SK-N-SH treated with all-trans-retinoic acid at 6 μM for 48 hours (cell line): ENCODE data around the gene CCR9.

ENCODE experiments used
- ATAC-seq: fragments of 200-7000 bp; cut with Tn5 transposase; 3 replicates; pipeline ENCODE4 v1.9.1; 2020; ENCODE audit warnings: mild to moderate bottlenecking, moderate library complexity
- ARNTL ChIP-seq: fragments of 450-650 bp; formaldehyde crosslinking; IDR thresholded peaks from 2 replicates; pipeline ENCODE4 v1.5.0; 2020; ENCODE audit warnings: low read depth, mild to moderate bottlenecking, moderate library complexity, borderline replicate concordance
- CREB5 ChIP-seq: fragments of 250-450 bp; sonication (Bioruptor Pico); IDR thresholded peaks from 2 replicates; pipeline ENCODE4 v1.5.1; 2020; ENCODE audit warnings: low read depth, mild to moderate bottlenecking, moderate library complexity
- CSDC2 ChIP-seq: fragments of 250-450 bp; sonication (Bioruptor Pico); IDR thresholded peaks from 2 replicates; pipeline ENCODE4 v1.5.0; 2020; ENCODE audit warnings: mild to moderate bottlenecking, moderate library complexity
- ESRRG ChIP-seq: fragments of 250-450 bp; sonication (Bioruptor Pico); IDR thresholded peaks from 2 replicates; pipeline ENCODE4 v1.6.1; 2021; ENCODE audit warnings: mild to moderate bottlenecking
- ISL1 ChIP-seq: fragments of 250-450 bp; sonication (Bioruptor Pico); IDR thresholded peaks from 2 replicates; pipeline ENCODE4 v2.1.2; 2022; ENCODE audit warnings: mild to moderate bottlenecking, moderate library complexity
- OSR1 ChIP-seq: fragments of 250-450 bp; sonication (Bioruptor Pico); IDR thresholded peaks from 2 replicates; pipeline ENCODE4 v1.8.0; 2022; ENCODE audit warnings: moderate library complexity, mild to moderate bottlenecking, inconsistent platforms
- PPARA ChIP-seq: fragments of 250-450 bp; sonication (Bioruptor Pico); IDR thresholded peaks from 2 replicates; pipeline ENCODE4 v1.5.0; 2020; ENCODE audit warnings: mild to moderate bottlenecking, borderline replicate concordance
- RARB ChIP-seq: fragments of 250-450 bp; sonication (Bioruptor Pico); IDR thresholded peaks from 2 replicates; pipeline ENCODE4 v1.8.0; 2021; ENCODE audit warnings: mild to moderate bottlenecking, moderate library complexity
- TCF4 ChIP-seq: fragments of 250-450 bp; sonication (Bioruptor Pico); IDR thresholded peaks from 2 replicates; pipeline ENCODE4 v1.8.0; 2021; ENCODE audit warnings: mild to moderate bottlenecking, moderate library complexity, borderline replicate concordance
- TOX ChIP-seq: fragments of 250-450 bp; sonication (Bioruptor Pico); IDR thresholded peaks from 2 replicates; pipeline ENCODE4 v1.8.0; 2021; ENCODE audit warnings: mild to moderate bottlenecking, moderate library complexity, borderline replicate concordance
- TSHZ2 ChIP-seq: fragments of 250-450 bp; sonication (Bioruptor Pico); IDR thresholded peaks from 2 replicates; pipeline ENCODE4 v1.5.0; 2020; ENCODE audit warnings: mild to moderate bottlenecking, moderate library complexity
- ZC3H10 ChIP-seq: fragments of 250-450 bp; sonication (Bioruptor Pico); IDR thresholded peaks from 2 replicates; pipeline ENCODE4 v1.5.1; 2021; ENCODE audit warnings: mild to moderate bottlenecking, moderate library complexity
- ZFP3 ChIP-seq: fragments of 250-450 bp; sonication (Bioruptor Pico); IDR thresholded peaks from 2 replicates; pipeline ENCODE4 v1.5.0; 2020; ENCODE audit warnings: mild to moderate bottlenecking, moderate library complexity
- ZFP30 ChIP-seq: fragments of 450-650 bp; formaldehyde crosslinking; IDR thresholded peaks from 2 replicates; pipeline ENCODE4 v1.5.0; 2022; ENCODE audit warnings: mild to moderate bottlenecking, moderate library complexity
- ZNF565 ChIP-seq: fragments of 450-650 bp; formaldehyde crosslinking; conservative IDR thresholded peaks from 2 replicates; pipeline ENCODE4 v1.5.0; 2020; ENCODE audit warnings: low read depth, mild to moderate bottlenecking, moderate library complexity
- ZNF70 ChIP-seq: fragments of 450-650 bp; formaldehyde crosslinking; IDR thresholded peaks from 2 replicates; pipeline ENCODE4 v1.5.0; 2020; ENCODE audit warnings: mild to moderate bottlenecking, moderate library complexity
- ZNF8 ChIP-seq: fragments of 450-650 bp; formaldehyde crosslinking; IDR thresholded peaks from 2 replicates; pipeline ENCODE4 v1.5.0; 2020; ENCODE audit warnings: mild to moderate bottlenecking, moderate library complexity
- TF ChIP-seq, protein P1 (sequence below): fragments of 250-450 bp; sonication (Bioruptor Pico); IDR thresholded peaks from 2 replicates; pipeline ENCODE4 v1.5.1; 2021; ENCODE audit warnings: mild to moderate bottlenecking, moderate library complexity
- TF ChIP-seq, protein P2 (sequence below): fragments of 250-450 bp; sonication (Bioruptor Pico); IDR thresholded peaks from 2 replicates; pipeline ENCODE4 v1.8.0; 2020; ENCODE audit warnings: mild to moderate bottlenecking, moderate library complexity, borderline replicate concordance

The CCR9 gene

GRCh38 chr3:45908761-45909160 lies 22.4 kb downstream of the CCR9 start (continued):
- TF ChIP-seq TOX (CRISPR knock-in tag) (no peak), CREB5 (CRISPR knock-in tag) (no peak), ESRRG (CRISPR knock-in tag) (no peak), ZNF565 (CRISPR knock-in tag) (no peak), ZNF70 (CRISPR knock-in tag) (no peak), OSR1 (CRISPR knock-in tag) (no peak)

GRCh38 chr3:45909542-45909941 lies 23.2 kb downstream of the CCR9 start:
- no peak for ATAC-seq
- TF ChIP-seq CREB5 (CRISPR knock-in tag) (no peak), ZNF8 (CRISPR knock-in tag) (no peak), ISL1 (CRISPR knock-in tag) (no peak)
- TF ChIP-seq, all 23 proteins: peak for 0

DNA sequence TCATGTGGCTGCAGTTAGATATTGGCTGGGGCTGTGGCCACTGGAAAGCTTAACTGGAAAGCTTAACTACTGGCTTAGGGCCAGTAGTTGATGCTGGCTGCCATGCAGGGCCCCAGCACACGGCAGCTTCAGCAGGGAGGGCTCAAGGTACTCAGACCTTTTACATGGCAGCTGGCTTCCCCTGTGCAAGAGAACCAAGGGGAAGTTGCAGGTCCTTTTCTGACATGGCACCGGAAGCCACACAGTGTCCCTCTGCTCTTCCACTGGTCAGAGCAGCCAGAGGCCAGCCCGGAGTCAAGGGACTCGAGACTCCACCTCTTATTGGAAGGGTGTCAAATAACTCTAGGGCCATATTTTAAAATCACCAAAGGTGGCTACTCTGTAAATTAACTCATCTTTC lies 24.5 kb downstream of the CCR9 start:
- ATAC-seq, result no peak
- TF ChIP-seq ARNTL (CRISPR knock-in tag), result no peak
- TF ChIP-seq ZNF70 (CRISPR knock-in tag), result no peak
- TF ChIP-seq TCF4, result no peak
- no peak for TF ChIP-seq TSHZ2 (CRISPR knock-in tag)
- no peak for TF ChIP-seq TOX (CRISPR knock-in tag)
- no peak for TF ChIP-seq CSDC2
- TF ChIP-seq, protein P1, sequence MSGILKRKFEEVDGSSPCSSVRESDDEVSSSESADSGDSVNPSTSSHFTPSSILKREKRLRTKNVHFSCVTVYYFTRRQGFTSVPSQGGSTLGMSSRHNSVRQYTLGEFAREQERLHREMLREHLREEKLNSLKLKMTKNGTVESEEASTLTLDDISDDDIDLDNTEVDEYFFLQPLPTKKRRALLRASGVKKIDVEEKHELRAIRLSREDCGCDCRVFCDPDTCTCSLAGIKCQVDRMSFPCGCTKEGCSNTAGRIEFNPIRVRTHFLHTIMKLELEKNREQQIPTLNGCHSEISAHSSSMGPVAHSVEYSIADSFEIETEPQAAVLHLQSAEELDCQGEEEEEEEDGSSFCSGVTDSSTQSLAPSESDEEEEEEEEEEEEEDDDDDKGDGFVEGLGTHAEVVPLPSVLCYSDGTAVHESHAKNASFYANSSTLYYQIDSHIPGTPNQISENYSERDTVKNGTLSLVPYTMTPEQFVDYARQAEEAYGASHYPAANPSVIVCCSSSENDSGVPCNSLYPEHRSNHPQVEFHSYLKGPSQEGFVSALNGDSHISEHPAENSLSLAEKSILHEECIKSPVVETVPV (CRISPR knock-in tag), result no peak
- TF ChIP-seq ZNF565 (CRISPR knock-in tag), result no peak
- TF ChIP-seq PPARA (CRISPR knock-in tag), result no peak
- no peak for TF ChIP-seq ESRRG (CRISPR knock-in tag)
- TF ChIP-seq, all 23 proteins: peak for 0

GRCh38 chr3:45911511-45912226 lies 25.3 kb downstream of the CCR9 start:
- TF ChIP-seq ISL1 (CRISPR knock-in tag) (no peak), ZFP3 (CRISPR knock-in tag) (no peak), ZNF8 (CRISPR knock-in tag) (no peak), PPARA (CRISPR knock-in tag) (no peak), ZC3H10 (CRISPR knock-in tag) (no peak), RARB (CRISPR knock-in tag) (no peak), ZFP30 (no peak)
- TF ChIP-seq, protein P1 (CRISPR knock-in tag), result no peak
- TF ChIP-seq, protein P2, sequence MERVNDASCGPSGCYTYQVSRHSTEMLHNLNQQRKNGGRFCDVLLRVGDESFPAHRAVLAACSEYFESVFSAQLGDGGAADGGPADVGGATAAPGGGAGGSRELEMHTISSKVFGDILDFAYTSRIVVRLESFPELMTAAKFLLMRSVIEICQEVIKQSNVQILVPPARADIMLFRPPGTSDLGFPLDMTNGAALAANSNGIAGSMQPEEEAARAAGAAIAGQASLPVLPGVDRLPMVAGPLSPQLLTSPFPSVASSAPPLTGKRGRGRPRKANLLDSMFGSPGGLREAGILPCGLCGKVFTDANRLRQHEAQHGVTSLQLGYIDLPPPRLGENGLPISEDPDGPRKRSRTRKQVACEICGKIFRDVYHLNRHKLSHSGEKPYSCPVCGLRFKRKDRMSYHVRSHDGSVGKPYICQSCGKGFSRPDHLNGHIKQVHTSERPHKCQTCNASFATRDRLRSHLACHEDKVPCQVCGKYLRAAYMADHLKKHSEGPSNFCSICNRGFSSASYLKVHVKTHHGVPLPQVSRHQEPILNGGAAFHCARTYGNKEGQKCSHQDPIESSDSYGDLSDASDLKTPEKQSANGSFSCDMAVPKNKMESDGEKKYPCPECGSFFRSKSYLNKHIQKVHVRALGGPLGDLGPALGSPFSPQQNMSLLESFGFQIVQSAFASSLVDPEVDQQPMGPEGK (CRISPR knock-in tag), result no peak
- TF ChIP-seq, all 23 proteins: peak for 0
- no peak for ATAC-seq
